Kasumi-1 (cell line): ENCODE measurements around the gene GALK2.

ENCODE experiments used
- DNase-seq, 2 experiments: peaks; one replicate each; lab custom pipeline; 2025; lab: John Stamatoyannopoulos, UW

The GALK2 gene

GRCh38 chr15:49282366-49282765 lies 112.3 kb downstream of the GALK2 start:
- DNase-seq, result no peak

- DNase-seq, result no peak
Measured at GRCh38 chr15:49286649-49287404, 116.8 kb downstream of the GALK2 start.

- no peak for DNase-seq
Measured at GRCh38 chr15:49287481-49287880, 117.4 kb downstream of the GALK2 start.

GRCh38 chr15:49288391-49288790 lies 118.3 kb downstream of the GALK2 start:
- DNase-seq, result no peak

- no peak for DNase-seq
Measured at GRCh38 chr15:49290191-49290590, 120.1 kb downstream of the GALK2 start.

- DNase-seq, result no peak
Measured at GRCh38 chr15:49293941-49294340, 123.9 kb downstream of the GALK2 start.

GRCh38 chr15:49296258-49296657 lies 126.2 kb downstream of the GALK2 start:
- no peak for DNase-seq

- no peak for DNase-seq
Measured at GRCh38 chr15:49297584-49297983, 127.5 kb downstream of the GALK2 start.

GRCh38 chr15:49300856-49301255 lies 130.8 kb downstream of the GALK2 start:
- no peak for DNase-seq

GRCh38 chr15:49301562-49301961 lies 131.5 kb downstream of the GALK2 start:
- DNase-seq, result no peak

GRCh38 chr15:49303003-49303402 lies 133.0 kb downstream of the GALK2 start:
- DNase-seq, result no peak

- peak in 1 of 2 experiments; percentile 16 for DNase-seq
Measured at GRCh38 chr15:49306551-49306950, 136.5 kb downstream of the GALK2 start.

GRCh38 chr15:49308686-49309085 lies 138.6 kb downstream of the GALK2 start:
- DNase-seq, result no peak

GRCh38 chr15:49309889-49310288 lies 139.8 kb downstream of the GALK2 start:
- DNase-seq, result no peak

GRCh38 chr15:49313650-49314049 lies 143.6 kb downstream of the GALK2 start:
- DNase-seq, result no peak

GRCh38 chr15:49314716-49315115 lies 144.7 kb downstream of the GALK2 start:
- no peak for DNase-seq

- DNase-seq, result no peak
Measured at GRCh38 chr15:49315391-49315823, 145.4 kb downstream of the GALK2 start.

- DNase-seq, result no peak
Measured at GRCh38 chr15:49320351-49320750, 150.3 kb downstream of the GALK2 start.

- no peak for DNase-seq
Measured at GRCh38 chr15:49323207-49323606, 153.2 kb downstream of the GALK2 start.

- DNase-seq, result no peak
Measured at GRCh38 chr15:49327927-49328326, 157.9 kb downstream of the GALK2 start.

GRCh38 chr15:49328941-49329340 lies 158.9 kb downstream of the GALK2 start:
- DNase-seq, result no peak

GRCh38 chr15:49330166-49330565 lies 160.1 kb downstream of the GALK2 start:
- DNase-seq, result no peak

GRCh38 chr15:49331442-49331841 lies 161.4 kb downstream of the GALK2 start:
- DNase-seq, result no peak

- no peak for DNase-seq
Measured at GRCh38 chr15:49331951-49332350, 161.9 kb downstream of the GALK2 start.
